Prostate gland (tissue), 2 donors: ENCODE results near the gene LARP4B. TPM values are rescaled to one million over a fixed set of nuclear protein-coding genes. Genes with fewer than 3 reads are reported as not detected.
A peak's percentile ranks its signal among the peaks of the same experiment; 100 is the strongest.

ENCODE experiments used
- DNase-seq: peaks from one replicate; pipeline ENCODE4 v3.0.0-alpha.2; 2019; ENCODE audit warnings: low spot score
- H3K27ac ChIP-seq, 2 donors: fragments of 200-600 bp; sonication (generic); 2 replicates each; pipeline ENCODE4 v1.5.1; 2017 to 2019
- H3K27me3 ChIP-seq: fragments of 200-600 bp; sonication (generic); replicated peaks from 2 replicates; pipeline ENCODE4 v1.5.1; 2019; ENCODE audit not compliant: insufficient read depth
- H3K36me3 ChIP-seq, 2 donors: fragments of 200-600 bp; sonication (generic); 1 replicate in 1 of 2; 2 replicates in 1 of 2; pipeline versions ENCODE4 v1.5.1 to v1.8.1; 2017 to 2019
- H3K4me1 ChIP-seq: fragments of 200-600 bp; sonication (generic); replicated peaks from 2 replicates; pipeline ENCODE4 v1.5.1; 2019
- H3K4me3 ChIP-seq, 2 donors: fragments of 200-600 bp; sonication (generic); 2 replicates each; pipeline ENCODE4 v1.5.1; 2017 to 2019
- H3K9me3 ChIP-seq: fragments of 200-600 bp; sonication (generic); 2 replicates; pipeline ENCODE4 v1.5.1; 2017
- CTCF ChIP-seq, 4 experiments: fragments of 200-600 bp in 2 of 4; fragments of 450-650 bp in 2 of 4; sonication (generic) in 2 of 4; IDR thresholded peaks; 1 replicate in 3 of 4; 2 replicates in 1 of 4; pipeline ENCODE4 v1.5.1; 2016 to 2019; ENCODE audit warnings: antibody characterized with exemption in 4 of 4, mild to moderate bottlenecking in 2 of 4, moderate library complexity in 2 of 4
- POLR2A ChIP-seq: fragments of 450-650 bp; IDR thresholded peaks from one replicate; pipeline ENCODE4 v1.6.1; 2016; ENCODE audit warnings: antibody characterized with exemption, mild to moderate bottlenecking
- POLR2AphosphoS5 ChIP-seq: sonication (generic); formaldehyde crosslinking; IDR thresholded peaks from one replicate; pipeline ENCODE4 v1.6.1; 2017; ENCODE audit warnings: antibody characterized with exemption
- WGBS: methylation state at CpG from one replicate; pipeline ENCODE4 v1.1.5; 2018; 5-methylcytosine and 5-hydroxymethylcytosine counted together
- intact Hi-C: fragments of 100-400 bp; cut with DNase I; formaldehyde crosslinking; loops from one replicate; pipeline ENCODE4 v1.14.2; 2022
- total RNA-seq, 2 donors: library from RNA; depleted of rRNA; stranded (reverse); fragments of >200 nt; gene quantifications; one replicate each; pipeline ENCODE4 v1.1.0, GENCODE V29; 2016

LARP4B gene
- total RNA-seq, 2 donors from 2014 or later = 51.9 to 95.4 TPM

DNA sequence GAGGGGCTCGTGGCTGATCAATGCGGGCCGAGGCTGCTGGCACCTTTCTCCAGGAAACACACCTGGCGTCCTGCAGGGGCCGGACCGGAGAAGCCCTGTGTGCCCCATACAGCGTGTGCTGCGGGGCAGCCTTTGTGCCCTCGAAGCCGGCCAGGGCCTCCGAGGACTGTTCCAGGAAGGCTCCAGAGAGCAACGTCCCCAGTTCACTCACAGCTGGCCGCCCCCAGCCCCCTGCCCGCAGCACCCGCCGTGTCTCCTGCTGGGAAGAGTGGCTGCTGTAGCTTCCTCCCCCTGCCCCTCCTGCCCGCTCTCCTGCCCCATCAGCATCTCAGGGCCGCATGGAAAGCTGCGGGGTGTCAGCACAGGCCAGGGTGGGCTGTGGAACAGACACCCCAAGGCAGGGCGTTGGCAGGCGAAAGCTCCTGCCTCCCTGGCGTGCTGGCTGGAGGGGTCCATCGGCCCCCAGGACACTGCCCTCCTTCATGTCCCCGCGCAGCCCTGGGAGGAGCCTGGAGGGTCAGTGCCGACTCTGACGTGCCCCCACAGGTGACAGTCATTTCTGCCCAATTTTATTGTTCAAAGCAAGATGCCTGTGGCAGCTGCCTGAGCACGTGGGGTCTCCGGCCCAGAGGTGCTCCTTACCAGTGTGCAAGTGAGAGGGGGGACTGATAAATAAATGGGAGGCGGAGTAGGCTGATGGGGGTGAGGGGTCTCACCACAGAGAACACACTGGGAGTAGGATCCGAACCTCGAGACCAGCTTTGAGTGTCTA is 146.2 kb downstream of the LARP4B start:
- H3K4me1 ChIP-seq = no peaks in the 10 kb centered on the region
- DNase-seq = no peak
- intact Hi-C loops = loop anchor here (10.0 kb wide), 1 partner anchor 200 kb away; no protein-coding TSS in a partner anchor
- peak overlapping the region; percentile 27 to 45 for H3K4me3 ChIP-seq
- no peaks in the 10 kb centered on the region for H3K36me3 ChIP-seq
- no peaks in the 10 kb centered on the region for H3K9me3 ChIP-seq
- no peaks in the 10 kb centered on the region for H3K27me3 ChIP-seq
- no peak overlapping the region for H3K27ac ChIP-seq
- TF ChIP-seq POLR2A (no peak), POLR2AphosphoS5 (no peak), CTCF (IDR thresholded peaks at IDR 0.05) (no peak)
- 57% methylated on average over 22 of the region's 32 CpGs for WGBS

DNA sequence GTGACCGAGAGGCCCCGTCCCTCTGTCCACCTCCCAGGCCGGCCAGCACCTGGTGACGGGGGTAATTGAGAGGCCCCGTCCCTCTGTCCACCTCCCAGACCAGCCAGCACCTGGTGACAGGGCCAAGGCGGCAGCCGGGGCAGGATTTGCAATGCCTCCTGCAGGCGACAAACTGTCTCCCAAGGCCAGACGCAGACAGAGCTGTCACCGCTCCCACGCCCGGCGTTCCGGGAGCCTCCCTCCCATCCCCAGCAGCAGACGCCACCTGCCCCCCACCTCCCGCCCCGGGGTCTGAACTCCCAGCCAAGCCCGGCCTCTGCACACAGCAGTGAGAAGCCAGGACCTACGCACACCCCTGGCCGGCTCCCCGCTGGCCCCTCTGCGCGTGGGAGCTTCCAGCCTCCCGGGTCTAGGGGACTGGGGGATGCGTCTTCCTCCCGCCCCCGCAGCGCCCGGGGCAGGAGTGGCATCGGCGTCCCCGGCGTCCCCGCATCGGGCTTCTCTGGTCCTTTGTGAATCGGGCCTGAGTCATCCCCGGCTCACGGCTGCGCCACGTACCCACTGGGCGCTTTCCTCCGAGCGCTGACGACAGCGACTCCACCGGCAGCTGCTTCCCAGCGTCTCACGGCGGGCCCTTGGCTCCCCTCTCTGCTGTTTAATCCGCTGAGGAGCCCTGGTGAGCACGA is 147.0 kb downstream of the LARP4B start:
- peak overlapping the region in 1 of 2 donors; percentile 9 for H3K27ac ChIP-seq
- TF ChIP-seq POLR2A (no peak), CTCF (IDR thresholded peaks at IDR 0.05) (peak in 1 of 4 experiments; percentile 40), POLR2AphosphoS5 (no peak)
- peak; percentile 43 for DNase-seq

DNA sequence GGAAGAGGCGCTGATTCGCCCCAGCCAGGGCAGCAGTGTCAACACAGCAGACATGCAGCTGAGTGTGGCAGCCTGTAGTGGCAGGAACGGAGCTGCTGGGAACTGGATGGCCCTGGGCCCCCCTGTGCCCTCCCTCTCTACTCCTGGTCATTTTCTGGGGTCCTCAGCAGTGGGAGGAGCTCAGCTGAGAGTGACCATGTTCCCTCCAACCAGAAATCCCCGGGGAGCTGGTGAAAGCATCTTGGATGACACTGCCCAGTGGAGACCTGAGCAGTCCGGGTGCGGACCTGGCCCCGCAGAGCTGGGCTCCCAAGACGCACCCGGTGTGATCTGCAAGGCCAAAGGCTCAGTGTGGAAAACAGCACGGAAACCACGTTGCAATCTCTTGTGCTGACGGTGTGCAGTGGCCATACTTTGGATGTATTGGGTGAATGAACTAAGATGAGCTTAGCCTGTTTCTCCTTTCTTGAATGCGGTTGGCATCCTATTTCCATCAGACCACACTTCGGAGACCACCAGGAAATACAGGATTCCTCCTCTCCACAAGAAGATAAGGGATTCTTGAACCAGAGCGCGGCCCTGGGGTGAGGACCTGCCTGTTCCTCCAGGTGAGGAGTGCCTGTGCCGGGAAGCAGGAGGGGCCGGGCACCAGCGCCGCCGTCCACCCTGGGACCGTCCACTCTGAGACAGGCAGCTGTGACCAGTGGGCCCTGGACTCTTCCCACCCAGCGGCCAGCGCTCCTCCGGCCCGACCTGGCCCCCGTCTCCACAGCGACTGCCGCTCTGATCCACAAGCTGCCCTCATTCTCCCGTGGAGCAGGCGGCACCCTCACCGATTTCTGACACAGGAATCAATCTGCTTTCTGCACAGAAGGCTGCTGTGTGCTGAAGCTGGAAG is 148.5 kb downstream of the LARP4B start:
- WGBS = 87% methylated on average over 32 of the region's 32 CpGs
- no peaks in the 10 kb centered on the region for H3K4me1 ChIP-seq
- H3K4me3 ChIP-seq = no peak overlapping the region
- intact Hi-C loops = loop anchor here (10.0 kb wide), 1 partner anchor 198 kb away; no protein-coding TSS in a partner anchor
- H3K27me3 ChIP-seq = no peaks in the 10 kb centered on the region
- DNase-seq = no peak
- no peak overlapping the region for H3K27ac ChIP-seq
- no peaks in the 10 kb centered on the region for H3K9me3 ChIP-seq
- no peaks in the 10 kb centered on the region for H3K36me3 ChIP-seq
- no peak for TF ChIP-seq POLR2A
- TF ChIP-seq POLR2AphosphoS5 = no peak
- no peak for TF ChIP-seq CTCF (IDR thresholded peaks at IDR 0.05)

More for the DNA sequence above, 147.0 kb downstream of the LARP4B start:
- no peaks in the 10 kb centered on the region for H3K36me3 ChIP-seq
- intact Hi-C loops = loop anchor here (10.0 kb wide), 1 partner anchor 200 kb away; no protein-coding TSS in a partner anchor
- no peaks in the 10 kb centered on the region for H3K27me3 ChIP-seq
- no peaks in the 10 kb centered on the region for H3K4me1 ChIP-seq
- peak overlapping the region; percentile 27 to 45 for H3K4me3 ChIP-seq
- no peaks in the 10 kb centered on the region for H3K9me3 ChIP-seq
- WGBS = 0% methylated on average over 38 of the region's 51 CpGs

DNA sequence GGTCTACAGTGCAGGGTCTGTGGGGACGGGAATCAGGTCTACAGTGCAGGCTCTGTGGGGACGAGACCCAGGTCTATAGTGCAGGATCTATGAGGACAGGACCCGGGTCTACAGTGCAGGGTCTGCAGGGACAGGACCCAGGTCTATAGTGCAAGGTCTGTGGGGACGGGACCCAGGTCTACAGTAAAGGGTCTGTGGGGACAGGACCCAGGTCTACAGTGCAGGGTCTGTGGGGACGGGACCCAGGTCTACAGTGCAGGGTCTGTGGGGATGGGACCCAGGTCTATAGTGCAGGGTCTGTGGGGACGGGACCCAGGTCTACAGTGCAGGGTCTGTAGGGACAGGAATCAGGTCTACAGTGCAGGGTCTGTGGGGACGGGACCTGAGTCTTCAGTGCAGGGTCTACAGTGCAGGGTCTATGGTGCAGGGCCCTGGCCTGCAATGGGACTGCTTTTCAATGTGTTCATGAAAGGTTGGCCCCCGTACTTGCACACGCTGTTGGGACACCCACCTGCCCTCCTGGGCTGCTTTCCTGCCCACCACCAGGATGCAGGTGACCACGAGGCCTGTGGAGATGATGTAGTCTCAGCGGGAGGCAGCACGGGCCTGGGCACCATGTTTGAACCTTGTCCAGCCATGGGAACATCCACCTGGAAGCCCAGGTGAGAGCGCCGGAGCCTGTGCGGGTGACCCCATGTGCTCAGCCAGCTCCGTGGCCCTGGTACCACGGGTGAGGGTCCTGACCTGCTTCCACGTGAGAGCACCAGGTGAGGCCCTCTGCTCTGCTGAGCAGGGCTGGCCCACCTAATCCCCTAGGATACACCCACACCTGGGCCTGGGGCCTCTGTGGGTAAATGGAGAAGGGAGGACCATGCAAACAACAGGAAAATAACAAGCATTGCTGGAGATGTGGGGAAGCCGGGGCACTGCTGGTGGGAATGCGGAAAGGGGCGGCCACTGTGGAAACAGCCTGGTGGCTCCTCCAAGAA is 150.7 kb downstream of the LARP4B start:
- H3K4me3 ChIP-seq = no peak overlapping the region
- no peaks in the 10 kb centered on the region for H3K27me3 ChIP-seq
- H3K27ac ChIP-seq = no peak overlapping the region
- DNase-seq = no peak
- TF ChIP-seq CTCF (IDR thresholded peaks at IDR 0.05) (no peak), POLR2A (no peak), POLR2AphosphoS5 (no peak)
- H3K9me3 ChIP-seq = no peaks in the 10 kb centered on the region
- WGBS = 93% methylated on average over 16 of the region's 21 CpGs
- no peaks in the 10 kb centered on the region for H3K36me3 ChIP-seq
- intact Hi-C loops = loop anchor here (10.0 kb wide), 1 partner anchor 196 kb away; no protein-coding TSS in a partner anchor
- no peaks in the 10 kb centered on the region for H3K4me1 ChIP-seq
